Chondrocyte (in vitro differentiated cells): Measurements from ENCODE around the gene FAT4. TPM values are rescaled to one million over a fixed set of nuclear protein-coding genes. Genes with fewer than 3 reads are reported as not detected.

Experiments used
- DNase-seq: peaks from one replicate; pipeline ENCODE4 v3.0.0; 2021; ENCODE audit warnings: mixed read lengths, low spot score
- H3K27ac Mint-ChIP-seq: one replicate; pipeline ENCODE4 v1.8.0; 2021; ENCODE audit warnings: mild to moderate bottlenecking, moderate library complexity, mixed read lengths; ENCODE audit not compliant: unreplicated experiment
- H3K27me3 Mint-ChIP-seq: 2 replicates; pipeline ENCODE4 v1.8.0; 2021; ENCODE audit warnings: low read depth, mixed read lengths
- H3K36me3 Mint-ChIP-seq: 2 replicates; pipeline ENCODE4 v1.8.0; 2021; ENCODE audit warnings: low read depth, mixed read lengths
- H3K4me1 Mint-ChIP-seq: 2 replicates; pipeline ENCODE4 v1.8.0; 2021; ENCODE audit warnings: low read depth, mild to moderate bottlenecking, mixed read lengths
- H3K4me3 Mint-ChIP-seq: one replicate; pipeline ENCODE4 v1.8.0; 2021; ENCODE audit warnings: mild to moderate bottlenecking, moderate library complexity, mixed read lengths; ENCODE audit not compliant: unreplicated experiment
- H3K9me3 Mint-ChIP-seq: 2 replicates; pipeline ENCODE4 v1.8.0; 2021; ENCODE audit warnings: low read depth, mixed read lengths
- total RNA-seq: library from RNA; stranded (reverse); gene quantifications from 3 replicates; pipeline ENCODE4 v1.2.1, GENCODE V29; 2021
- TF ChIP-seq, protein P1 (sequence below): fragments of 200-600 bp; sonication (generic); IDR thresholded peaks from 2 replicates; pipeline ENCODE4 v1.5.0; 2021; ENCODE audit warnings: antibody characterized with exemption, mild to moderate bottlenecking, moderate library complexity

The FAT4 gene
- total RNA-seq, 1 donor from 2014 or later = 17.7 TPM

DNA sequence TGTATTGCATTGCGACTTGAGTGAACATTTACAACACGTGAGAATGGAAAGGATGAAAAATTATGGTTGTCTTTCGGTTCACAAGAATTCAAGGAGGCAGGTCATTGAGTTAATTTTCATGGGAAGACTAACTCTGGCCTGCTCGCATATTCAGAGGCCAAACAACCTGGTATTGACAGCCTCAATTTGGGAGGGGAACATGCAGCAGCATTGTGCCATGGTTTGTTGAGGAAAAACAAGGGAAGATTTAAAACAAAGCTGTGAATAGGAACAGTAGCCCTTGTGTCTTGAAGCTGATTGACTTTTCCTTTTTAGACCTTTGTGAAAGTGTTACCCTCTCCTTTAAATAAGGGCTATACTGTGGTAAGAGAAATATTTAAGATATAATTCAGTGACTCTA is 31.9 kb downstream of the FAT4 start:
- no peak for DNase-seq
- H3K4me1 Mint-ChIP-seq = no peaks in the 10 kb centered on the region
- H3K9me3 Mint-ChIP-seq = no peaks in the 10 kb centered on the region
- TF ChIP-seq, protein P1, sequence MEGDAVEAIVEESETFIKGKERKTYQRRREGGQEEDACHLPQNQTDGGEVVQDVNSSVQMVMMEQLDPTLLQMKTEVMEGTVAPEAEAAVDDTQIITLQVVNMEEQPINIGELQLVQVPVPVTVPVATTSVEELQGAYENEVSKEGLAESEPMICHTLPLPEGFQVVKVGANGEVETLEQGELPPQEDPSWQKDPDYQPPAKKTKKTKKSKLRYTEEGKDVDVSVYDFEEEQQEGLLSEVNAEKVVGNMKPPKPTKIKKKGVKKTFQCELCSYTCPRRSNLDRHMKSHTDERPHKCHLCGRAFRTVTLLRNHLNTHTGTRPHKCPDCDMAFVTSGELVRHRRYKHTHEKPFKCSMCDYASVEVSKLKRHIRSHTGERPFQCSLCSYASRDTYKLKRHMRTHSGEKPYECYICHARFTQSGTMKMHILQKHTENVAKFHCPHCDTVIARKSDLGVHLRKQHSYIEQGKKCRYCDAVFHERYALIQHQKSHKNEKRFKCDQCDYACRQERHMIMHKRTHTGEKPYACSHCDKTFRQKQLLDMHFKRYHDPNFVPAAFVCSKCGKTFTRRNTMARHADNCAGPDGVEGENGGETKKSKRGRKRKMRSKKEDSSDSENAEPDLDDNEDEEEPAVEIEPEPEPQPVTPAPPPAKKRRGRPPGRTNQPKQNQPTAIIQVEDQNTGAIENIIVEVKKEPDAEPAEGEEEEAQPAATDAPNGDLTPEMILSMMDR = no peak
- peaks cover 1% of the 10 kb centered on the region for H3K36me3 Mint-ChIP-seq
- no peaks in the 10 kb centered on the region for H3K27me3 Mint-ChIP-seq
- no peak overlapping the region for H3K4me3 Mint-ChIP-seq
- no peak overlapping the region for H3K27ac Mint-ChIP-seq

GRCh38 chr4:125350470-125351135 is 35.8 kb downstream of the FAT4 start:
- Mint-ChIP-seq H3K4me3 (no peak overlapping the region), H3K9me3 (no peaks in the 10 kb centered on the region), H3K27ac (no peak overlapping the region), H3K4me1 (no peaks in the 10 kb centered on the region), H3K36me3 (peaks cover 1% of the 10 kb centered on the region), H3K27me3 (no peaks in the 10 kb centered on the region)
- DNase-seq = no peak
- TF ChIP-seq, protein P1 = no peak

DNA sequence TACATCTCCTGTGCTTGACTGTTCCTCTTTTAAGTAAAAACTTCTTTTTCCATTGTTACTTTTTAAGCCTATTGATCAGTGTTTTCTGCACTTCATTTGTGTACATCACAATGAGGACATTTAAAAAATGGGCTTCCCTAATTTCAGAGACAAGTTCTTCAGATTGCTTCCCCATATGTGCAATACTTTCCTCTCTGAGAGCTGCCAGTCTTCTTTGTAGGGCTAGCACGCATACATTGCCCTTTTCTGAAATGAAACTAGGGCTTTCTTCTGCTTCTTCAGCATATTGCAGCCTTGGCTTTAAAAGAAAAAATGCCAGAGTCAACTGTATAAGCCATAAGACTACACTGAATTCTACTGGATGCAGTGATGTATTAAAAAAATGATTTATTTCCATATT is 37.8 kb downstream of the FAT4 start:
- DNase-seq = no peak
- H3K27me3 Mint-ChIP-seq = no peaks in the 10 kb centered on the region
- no peak overlapping the region for H3K4me3 Mint-ChIP-seq
- TF ChIP-seq, protein P1 = no peak
- H3K9me3 Mint-ChIP-seq = no peaks in the 10 kb centered on the region
- peaks cover 1% of the 10 kb centered on the region for H3K36me3 Mint-ChIP-seq
- H3K27ac Mint-ChIP-seq = no peak overlapping the region
- peaks cover under 1% of the 10 kb centered on the region for H3K4me1 Mint-ChIP-seq

DNA sequence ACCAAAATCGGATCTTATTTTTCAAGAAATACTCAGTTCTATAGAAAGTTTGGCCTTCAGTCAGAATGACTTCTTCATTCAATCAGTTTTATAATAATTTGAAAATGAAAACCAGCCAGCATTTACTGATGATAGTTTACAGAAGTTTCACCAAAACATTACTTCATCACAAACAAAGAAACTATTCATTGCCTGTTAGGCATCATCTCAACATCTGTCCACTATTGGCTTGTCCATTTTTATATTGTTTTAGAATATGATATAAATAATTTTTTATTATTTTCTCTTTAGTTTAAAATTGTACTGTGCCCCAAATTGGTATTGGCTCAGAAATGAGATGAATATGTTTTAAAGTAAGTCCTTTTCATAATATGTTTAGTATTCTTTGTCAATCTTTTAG is 38.4 kb downstream of the FAT4 start:
- Mint-ChIP-seq H3K27ac (no peak overlapping the region), H3K9me3 (no peaks in the 10 kb centered on the region), H3K4me1 (peaks cover 3% of the 10 kb centered on the region), H3K36me3 (peaks cover 1% of the 10 kb centered on the region), H3K4me3 (no peak overlapping the region), H3K27me3 (no peaks in the 10 kb centered on the region)
- no peak for DNase-seq
- TF ChIP-seq, protein P1 = no peak

- H3K36me3 Mint-ChIP-seq = peaks cover 1% of the 10 kb centered on the region
- TF ChIP-seq, protein P1 = no peak
- peaks cover 10% of the 10 kb centered on the region for H3K4me1 Mint-ChIP-seq
- H3K4me3 Mint-ChIP-seq = no peak overlapping the region
- no peak for DNase-seq
- no peaks in the 10 kb centered on the region for H3K9me3 Mint-ChIP-seq
- H3K27ac Mint-ChIP-seq = no peak overlapping the region
- no peaks in the 10 kb centered on the region for H3K27me3 Mint-ChIP-seq
Measured at GRCh38 chr4:125355791-125356190, 41.0 kb downstream of the FAT4 start.
